Measurements from ENCODE around the gene ATP1A1. TPM values are rescaled to one million over a fixed set of nuclear protein-coding genes. Genes with fewer than 3 reads are reported as not detected.

Gene ATP1A1
- total RNA-seq, 1 experiment from 2014 or later, result 239 TPM

DNA sequence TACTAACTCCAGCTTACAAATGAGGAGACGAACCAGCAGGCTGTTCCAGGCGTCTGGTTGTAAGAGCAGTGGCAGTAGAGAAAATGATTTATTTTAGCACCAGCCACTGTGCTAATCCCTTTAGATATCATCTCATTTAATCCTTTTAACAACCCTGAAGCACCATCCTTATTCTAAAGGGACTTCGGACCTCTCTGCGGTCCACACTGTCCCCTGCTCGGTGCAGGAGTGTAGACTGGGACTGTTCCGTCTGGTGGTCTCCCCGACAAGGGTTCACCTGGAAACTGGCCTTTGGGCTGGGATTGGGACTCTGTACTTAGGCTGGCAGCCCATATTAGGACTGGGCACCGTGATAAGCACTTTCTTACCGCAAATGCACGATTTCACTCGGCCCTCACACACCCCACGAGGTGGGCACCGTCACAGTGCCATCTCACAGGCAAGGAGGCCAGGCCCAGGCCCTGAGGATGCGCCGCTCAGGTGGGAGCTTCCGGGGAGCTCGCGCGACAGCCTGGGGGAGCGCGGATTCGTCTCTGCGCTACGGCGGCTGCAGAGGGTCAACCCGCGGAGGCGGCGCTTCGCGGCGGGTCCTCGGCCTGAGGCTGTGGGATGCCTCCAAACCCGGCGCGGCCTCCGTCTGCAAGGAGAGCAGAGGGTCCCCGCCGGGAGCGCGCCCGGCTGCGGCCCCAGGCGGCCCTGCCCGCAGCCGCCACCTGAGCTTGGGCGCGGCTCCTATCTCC, 45.2 kb downstream of the ATP1A1 start:
- peak overlapping the region; percentile 83 to 89 for H3K4me3 Mint-ChIP-seq
- no peak overlapping the region for H2BK5ac ChIP-seq (ENCODE audit: insufficient read length, low read length)
- no peak overlapping the region for H4K8ac ChIP-seq (replicated peaks; ENCODE audit: insufficient read length, low read depth, low read length)
- H3K27me3 Mint-ChIP-seq (ENCODE audit: low read depth), result no peaks in the 10 kb centered on the region; the same call in 1 of the 2 replicates
- H3K79me1 ChIP-seq (ENCODE audit: insufficient read depth, low read depth, low read length, poor library complexity, severe bottlenecking), result no peaks in the 10 kb centered on the region
- peak overlapping the region; percentile 31 for H3K18ac ChIP-seq (ENCODE audit: insufficient read length, low read depth, low read length)
- peak overlapping the region; percentile 80 for H3K9ac ChIP-seq (ENCODE audit: extremely low read depth, insufficient read length, low read length)
- H3K27ac ChIP-seq (ENCODE audit: insufficient read length, low read depth, low read length), result no peak overlapping the region
- no peaks in the 10 kb centered on the region for H3K4me1 ChIP-seq (ENCODE audit: insufficient read depth, low read length)
- H4K5ac ChIP-seq (ENCODE audit: insufficient read length, low read depth, low read length), result no peak overlapping the region
- no peak overlapping the region for H2BK20ac ChIP-seq (ENCODE audit: low read depth, low read length, poor library complexity, severe bottlenecking)
- no peaks in the 10 kb centered on the region for H3K9me3 ChIP-seq (ENCODE audit: control insufficient read depth, low read depth, low read length)
- H3K14ac ChIP-seq (ENCODE audit: insufficient read depth, low read length), result peak overlapping the region; percentile 10; the same call in 1 of the 2 replicates
- H2BK15ac ChIP-seq (ENCODE audit: low read depth, low read length), result no peak overlapping the region
- no peak overlapping the region for H3K56ac ChIP-seq (ENCODE audit: insufficient read length, low read depth, low read length)
- no peaks in the 10 kb centered on the region for H3K36me3 Mint-ChIP-seq (ENCODE audit: insufficient read depth in 1 of 3, low read depth in 3 of 3)
- peaks cover 22 to 26% of the 10 kb centered on the region in 2 experiments for H3K4me1 Mint-ChIP-seq
- H3K4me2 ChIP-seq (ENCODE audit: insufficient read depth, insufficient read length, low read length), result peak overlapping the region; percentile 85
- no peaks in the 10 kb centered on the region for H3K9me3 Mint-ChIP-seq
- TF ChIP-seq CTCF (conservative IDR thresholded peaks at IDR 0.05), result no peak
- H4K20me1 ChIP-seq (ENCODE audit: control insufficient read depth, insufficient read depth, insufficient read length), result no peaks in the 10 kb centered on the region
- peak; percentile 88 for DNase-seq
- no peak overlapping the region for H4K91ac ChIP-seq (ENCODE audit: insufficient read length, low read depth, low read length)
- WGBS (ENCODE audit: extremely low coverage, insufficient read length, low lambda C conversion rate), result no CpG with 5 or more reads among the region's 48 CpGs
- no peak overlapping the region for H2BK120ac ChIP-seq (ENCODE audit: low read depth, low read length, poor library complexity, severe bottlenecking)
- peak overlapping the region in 2 of 3 experiments; percentile 46 to 96; a peak in 3 of 7 replicates for H3K27ac Mint-ChIP-seq
- no peaks in the 10 kb centered on the region for H3K27me3 ChIP-seq (ENCODE audit: insufficient read depth, low read length)
- no peak overlapping the region for H3T11ph ChIP-seq (ENCODE audit: low read length)
- no peak overlapping the region for H2BK12ac ChIP-seq (ENCODE audit: insufficient read length, low read depth, low read length)
- no peak overlapping the region for H2AFZ ChIP-seq (ENCODE audit: low read length)
- no peak overlapping the region for H3K4ac ChIP-seq (ENCODE audit: low read depth, low read length)
- no peak overlapping the region for H2AK5ac ChIP-seq (ENCODE audit: insufficient read length, low read length)
- H3K23me2 ChIP-seq (ENCODE audit: insufficient read length, low read depth, low read length, poor library complexity, severe bottlenecking), result peaks cover 5% of the 10 kb centered on the region
- no peak overlapping the region for H3K23ac ChIP-seq (ENCODE audit: insufficient read length, low read depth, low read length)
- no peaks in the 10 kb centered on the region for H3K79me2 ChIP-seq (ENCODE audit: insufficient read depth, low read length)

Measured in H9 (cell line).